Posterior vena cava (tissue), 2 donors: ENCODE measurements around the gene MORC1. TPM values are rescaled to one million over a fixed set of nuclear protein-coding genes. Genes with fewer than 3 reads are reported as not detected.

Experiments used
- DNase-seq: peaks from one replicate; pipeline ENCODE4 v3.0.0-alpha.2; 2020; ENCODE audit warnings: low spot score
- intact Hi-C, 2 donors: fragments of 100-400 bp; cut with DNase I; formaldehyde crosslinking; loops; one replicate each; pipeline versions ENCODE4 v1.14.1 to v1.14.2; 2022 to 2023
- total RNA-seq, 2 donors: library from RNA; stranded (reverse); fragmentation: NEBNext Ultra II Directional; extraction: Animal tissue kit (Norgen Biotek cat#: 25700); gene quantifications; one replicate each; pipeline ENCODE4 v1.2.1, GENCODE V29; 2021
- donor health status: DM: yes; HTN: yes; CAD: no.
- donor health status: DM: yes; HTN: yes; CAD: no.

MORC1 gene
- total RNA-seq, 2 donors from 2014 or later: not detected

- DNase-seq: no peak
- intact Hi-C loops: no loop called here
These were observed 67.3 kb downstream of the MORC1 start for GRCh38 chr3:109050591-109051167.

- intact Hi-C loops: no loop called here
- no peak for DNase-seq
These were observed 70.6 kb downstream of the MORC1 start for GRCh38 chr3:109047366-109047765.

GRCh38 chr3:109045271-109046040 is 72.5 kb downstream of the MORC1 start:
- intact Hi-C loops: no loop called here
- DNase-seq: no peak

GRCh38 chr3:109035082-109035481 is 82.9 kb downstream of the MORC1 start:
- no peak for DNase-seq
- intact Hi-C loops: no loop called here

GRCh38 chr3:109033000-109033660 is 84.8 kb downstream of the MORC1 start:
- intact Hi-C loops: no loop called here
- no peak for DNase-seq

GRCh38 chr3:109028753-109029152 is 89.2 kb downstream of the MORC1 start:
- intact Hi-C loops: no loop called here
- no peak for DNase-seq

- no peak for DNase-seq
- intact Hi-C loops: no loop called here
These were observed 91.1 kb downstream of the MORC1 start for GRCh38 chr3:109026821-109027220.

- DNase-seq: no peak
- intact Hi-C loops: no loop called here
These were observed 92.0 kb downstream of the MORC1 start for GRCh38 chr3:109025896-109026295.

- intact Hi-C loops: no loop called here
- DNase-seq: no peak
These were observed 94.2 kb downstream of the MORC1 start for GRCh38 chr3:109023656-109024254.

GRCh38 chr3:109023167-109023566 is 94.8 kb downstream of the MORC1 start:
- intact Hi-C loops: no loop called here
- no peak for DNase-seq

GRCh38 chr3:109021556-109021955 is 96.4 kb downstream of the MORC1 start:
- intact Hi-C loops: no loop called here
- DNase-seq: no peak

- DNase-seq: no peak
- intact Hi-C loops: no loop called here
These were observed 99.1 kb downstream of the MORC1 start for GRCh38 chr3:109018828-109019227.

- intact Hi-C loops: no loop called here
- DNase-seq: no peak
These were observed 112.5 kb downstream of the MORC1 start for GRCh38 chr3:109005443-109005842.

GRCh38 chr3:108998436-108998835 is 119.5 kb downstream of the MORC1 start:
- intact Hi-C loops: no loop called here
- no peak for DNase-seq

- intact Hi-C loops: no loop called here
- DNase-seq: no peak
These were observed 132.1 kb downstream of the MORC1 start for GRCh38 chr3:108985844-108986243.

- intact Hi-C loops: no loop called here
These were observed 134.9 kb downstream of the MORC1 start for GRCh38 chr3:108983051-108983450.

GRCh38 chr3:108976058-108976457 is 141.9 kb downstream of the MORC1 start:
- intact Hi-C loops: loop anchor here in 1 of 2 donors (2.0 kb wide), 1 partner anchor 61 kb away; no protein-coding TSS in a partner anchor

More at GRCh38 chr3:108983051-108983450, 134.9 kb downstream of the MORC1 start:
- DNase-seq: no peak

GRCh38 chr3:108973019-108973418 is 144.9 kb downstream of the MORC1 start:
- intact Hi-C loops: no loop called here
- DNase-seq: no peak

More at GRCh38 chr3:108976058-108976457, 141.9 kb downstream of the MORC1 start:
- no peak for DNase-seq

- DNase-seq: no peak
- intact Hi-C loops: no loop called here
These were observed 145.5 kb downstream of the MORC1 start for GRCh38 chr3:108972482-108972881.

GRCh38 chr3:108970561-108970960 is 147.4 kb downstream of the MORC1 start:
- intact Hi-C loops: no loop called here
- no peak for DNase-seq
